Stimulated activated CD8-positive, alpha-beta memory T cell treated with anti-CD3 and anti-CD28 coated beads, Interleukin-4, amount 100 ng/mL, for 4 hours (primary cell): Measurements from ENCODE around the gene CCNQ.

Experiments
- DNase-seq, 2 donors: peaks; one replicate each; pipeline ENCODE4 v3.0.0-alpha.2; 2020; ENCODE audit warnings: low read depth in 2 of 2, low spot score in 1 of 2

The CCNQ gene

DNA sequence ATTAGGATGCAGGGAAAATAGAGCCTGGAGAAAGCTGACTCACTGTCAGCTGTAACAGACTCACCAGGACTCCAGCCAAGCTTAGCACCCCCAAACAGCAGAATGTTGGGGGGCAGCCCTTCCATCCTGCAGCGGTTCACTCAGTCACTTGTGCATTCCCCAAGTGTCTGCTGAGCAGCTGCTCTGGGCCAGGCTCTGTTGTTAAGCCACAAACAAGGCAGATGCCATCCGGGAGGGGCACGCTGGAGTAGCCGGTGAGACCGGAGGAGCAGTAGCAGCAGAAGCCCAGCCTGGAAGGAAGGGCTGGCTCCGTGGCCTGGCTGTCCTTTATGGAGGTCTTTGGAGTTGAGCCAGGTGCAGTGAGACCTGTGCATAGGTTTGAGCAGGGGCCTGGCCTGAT, 22.0 kb downstream of the CCNQ start:
- DNase-seq: no peak

DNA sequence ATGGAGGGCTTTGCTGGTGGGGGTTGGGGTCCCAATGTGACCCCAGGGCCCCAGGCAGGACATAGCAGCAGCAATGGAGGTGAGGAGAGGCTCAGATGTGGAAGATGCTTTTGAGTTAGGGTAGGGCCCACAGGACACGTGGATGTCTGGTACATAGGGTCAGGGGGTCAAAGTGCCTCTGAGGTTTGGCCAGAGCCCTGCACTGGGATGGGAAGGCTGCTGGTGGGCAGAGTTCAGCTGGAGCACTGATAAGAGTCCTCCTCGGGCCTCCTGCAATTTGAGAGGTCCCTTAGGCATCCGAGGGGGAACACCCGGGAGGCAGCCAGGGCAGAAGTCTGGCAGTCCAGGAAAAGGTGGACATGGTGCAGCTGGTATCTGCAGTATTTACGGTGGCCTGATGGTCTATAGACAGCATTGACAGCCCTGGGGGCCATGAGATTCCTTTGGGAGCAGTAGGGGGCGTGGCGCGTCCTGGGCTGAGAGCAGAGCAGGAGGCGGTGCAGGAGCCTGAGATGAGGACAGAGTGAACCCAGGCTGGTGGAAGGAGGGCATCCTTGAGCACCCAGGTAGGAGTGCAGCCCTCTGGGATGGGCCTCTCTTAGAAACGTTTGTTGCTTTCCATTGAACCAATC, 22.6 kb downstream of the CCNQ start:
- DNase-seq: no peak

DNA sequence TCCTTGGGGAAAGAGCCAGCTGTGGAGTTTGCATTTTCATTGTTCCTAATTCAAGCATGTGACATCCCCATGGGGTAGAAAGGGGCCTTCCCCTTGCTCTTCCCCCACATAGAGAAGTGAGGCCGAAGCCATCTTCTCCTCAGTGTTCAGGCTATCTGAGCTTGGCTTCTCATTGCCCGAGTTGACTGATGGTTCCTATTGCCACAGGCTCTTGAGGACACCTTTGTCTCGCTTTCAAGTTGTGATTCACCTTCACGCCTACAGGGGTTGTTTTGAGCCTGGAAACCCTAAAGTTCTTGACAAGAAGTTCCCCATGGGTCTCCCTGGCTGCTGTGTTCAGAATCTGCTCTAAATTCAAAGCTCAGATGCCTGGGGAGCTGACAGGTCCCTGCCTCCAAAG, 25.0 kb downstream of the CCNQ start:
- DNase-seq: no peak

DNA sequence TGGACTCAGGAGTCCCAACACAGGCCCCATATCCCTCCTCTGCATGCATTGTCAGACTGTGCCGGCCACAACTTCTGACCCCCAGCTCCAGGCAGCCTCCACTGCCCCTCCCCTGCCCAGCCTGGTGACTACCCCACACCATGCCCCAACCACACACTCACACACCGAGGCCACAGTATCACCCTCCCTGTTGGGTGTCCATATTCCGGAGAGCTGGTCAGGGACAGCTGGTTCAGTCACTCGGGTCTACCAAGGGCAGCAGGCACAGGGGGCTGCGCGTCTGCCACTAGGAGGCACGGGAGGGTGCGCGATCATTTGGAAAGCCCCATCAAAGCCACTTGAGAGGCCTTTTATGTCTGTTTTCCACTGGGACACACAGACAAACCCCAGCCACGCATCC, 26.3 kb downstream of the CCNQ start:
- no peak for DNase-seq

DNA sequence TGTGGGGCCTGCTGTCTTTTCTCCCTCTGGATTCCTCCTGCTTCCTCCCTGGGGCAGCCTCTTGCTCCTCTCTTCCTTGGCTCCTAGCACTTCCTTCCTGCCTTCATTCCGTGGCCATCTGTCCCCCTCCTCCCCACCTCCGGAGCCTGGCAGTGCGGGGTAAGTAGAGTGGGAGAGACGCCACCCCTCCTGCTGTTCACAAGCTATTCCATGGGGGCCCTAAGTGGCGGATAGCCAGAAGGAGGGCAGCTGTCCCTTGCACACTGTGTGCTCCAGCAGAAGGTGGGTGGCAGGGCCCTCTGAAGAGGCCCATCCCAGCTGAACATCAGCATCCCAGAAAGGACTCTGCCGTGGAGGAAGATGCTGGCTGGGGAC, 27.4 kb downstream of the CCNQ start:
- DNase-seq: no peak

DNA sequence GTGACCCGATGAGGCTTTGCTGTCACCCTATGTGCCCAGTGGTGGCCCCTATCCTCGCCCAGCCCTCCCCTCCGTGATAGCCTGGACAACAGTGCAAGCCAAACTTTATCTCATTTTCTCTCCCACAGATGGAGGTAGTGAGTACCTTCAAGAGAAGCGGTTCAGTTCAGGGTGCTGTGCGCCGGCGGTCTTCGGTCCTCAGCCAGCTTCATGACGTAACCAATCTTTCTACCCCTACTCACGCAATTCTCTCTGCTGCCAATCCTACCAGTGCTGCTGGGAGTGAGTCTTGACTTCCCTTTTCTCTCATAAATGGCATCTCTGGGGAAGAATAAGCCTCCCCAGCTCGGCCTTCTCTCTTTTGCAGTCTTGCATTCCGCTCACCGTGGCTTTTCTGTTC, 29.5 kb downstream of the CCNQ start:
- no peak for DNase-seq

DNA sequence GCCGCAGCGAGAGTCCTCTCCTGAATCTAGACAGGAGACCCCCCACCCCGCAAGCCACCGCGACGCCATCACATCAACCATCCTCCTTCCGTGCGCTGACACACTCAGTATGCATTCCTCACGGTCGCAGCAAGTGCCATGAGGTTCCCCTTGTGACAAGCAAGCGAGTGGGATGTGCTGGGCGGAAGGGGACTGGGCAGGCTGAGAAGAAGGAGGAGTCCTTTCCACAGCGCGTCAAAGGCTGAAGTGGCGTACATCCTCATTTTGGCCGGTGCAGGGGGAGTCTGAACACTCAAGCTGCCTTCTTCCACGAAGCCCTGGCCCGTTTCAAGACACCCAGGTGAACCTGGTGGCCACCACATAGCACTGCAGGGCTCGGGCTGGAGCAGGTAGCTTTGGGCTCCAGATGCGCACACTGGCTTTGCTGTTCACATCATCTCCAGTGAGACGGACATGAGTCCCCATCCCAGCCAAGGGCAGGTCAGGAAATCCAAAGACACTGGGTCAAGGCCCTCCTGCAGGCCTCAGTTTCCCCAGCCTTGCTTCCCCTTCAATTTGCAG, 30.4 kb downstream of the CCNQ start:
- no peak for DNase-seq

DNA sequence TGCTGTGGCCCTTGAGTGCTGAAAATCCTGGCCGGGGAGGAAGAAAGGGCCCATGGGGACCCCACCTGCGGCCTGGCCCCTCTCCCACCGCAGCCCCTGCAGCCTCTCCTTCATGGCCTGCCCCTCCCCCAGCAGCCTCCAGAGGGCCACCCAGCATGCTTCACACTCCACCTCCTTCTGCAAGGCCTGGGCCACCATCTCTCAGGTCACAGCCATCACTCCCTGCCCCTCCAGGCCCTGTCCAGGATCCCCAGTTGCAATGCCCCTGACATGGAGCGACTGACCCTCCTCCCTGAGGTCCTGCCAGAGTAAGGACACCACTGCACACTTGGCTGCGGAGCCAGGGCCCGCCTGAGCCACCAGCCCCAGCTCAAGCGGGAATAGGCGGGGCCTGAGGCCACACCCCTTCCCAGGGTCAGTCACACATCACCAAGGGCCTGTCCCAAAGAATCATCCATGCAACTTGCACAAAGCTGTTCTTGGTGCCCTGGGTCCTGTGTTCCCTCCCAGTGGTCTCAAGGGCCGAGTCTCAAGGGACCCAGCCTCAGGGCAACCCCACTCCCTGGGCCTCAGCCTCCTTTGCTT, 32.9 kb downstream of the CCNQ start:
- no peak for DNase-seq

DNA sequence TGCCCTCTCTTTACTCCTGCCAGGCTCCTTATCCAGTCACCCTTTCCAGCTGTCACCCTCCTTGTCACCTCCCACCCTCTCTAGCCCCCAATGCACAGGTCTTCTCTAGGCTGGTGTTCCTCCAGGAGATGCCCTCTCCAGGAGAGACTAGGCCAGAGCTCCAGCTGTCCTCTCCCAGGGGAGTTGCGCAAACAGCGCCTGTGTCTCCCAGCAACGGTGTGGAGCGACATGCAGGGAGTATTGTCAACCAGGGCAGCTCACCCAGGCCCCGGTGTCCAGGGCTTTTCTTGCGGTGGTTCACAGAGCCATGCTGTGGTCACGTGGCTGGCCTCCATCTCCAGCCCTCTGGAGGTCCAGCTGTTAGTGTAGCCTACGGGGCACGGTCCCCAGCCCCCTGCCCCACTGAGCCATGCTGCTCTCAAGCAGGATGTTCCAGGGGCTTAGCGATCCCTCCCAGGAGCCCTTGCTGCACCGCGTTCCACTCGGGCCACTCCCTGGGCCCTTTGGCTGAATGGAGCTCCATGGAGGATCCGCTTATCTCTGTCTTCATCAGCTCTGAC, 34.8 kb downstream of the CCNQ start:
- DNase-seq: no peak

DNA sequence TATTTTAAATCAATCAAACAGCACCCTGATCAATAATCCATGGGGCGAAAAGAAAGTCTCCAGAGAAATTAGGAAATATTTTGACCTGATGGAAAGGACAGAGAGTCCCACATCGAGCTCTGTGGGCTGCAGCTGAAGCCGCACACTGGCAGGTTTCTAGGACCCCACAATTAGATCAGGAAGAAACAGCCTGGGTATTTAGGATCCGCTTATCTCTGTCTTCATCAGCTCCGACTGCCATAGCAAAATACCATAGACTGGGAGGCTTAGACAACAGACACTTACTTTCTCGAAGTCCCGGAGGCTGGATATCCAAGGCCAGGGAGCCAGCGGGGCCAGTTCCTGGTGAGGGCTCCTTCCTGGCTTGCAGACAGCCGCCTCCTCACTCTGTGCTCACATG, 36.4 kb downstream of the CCNQ start:
- no peak for DNase-seq

DNA sequence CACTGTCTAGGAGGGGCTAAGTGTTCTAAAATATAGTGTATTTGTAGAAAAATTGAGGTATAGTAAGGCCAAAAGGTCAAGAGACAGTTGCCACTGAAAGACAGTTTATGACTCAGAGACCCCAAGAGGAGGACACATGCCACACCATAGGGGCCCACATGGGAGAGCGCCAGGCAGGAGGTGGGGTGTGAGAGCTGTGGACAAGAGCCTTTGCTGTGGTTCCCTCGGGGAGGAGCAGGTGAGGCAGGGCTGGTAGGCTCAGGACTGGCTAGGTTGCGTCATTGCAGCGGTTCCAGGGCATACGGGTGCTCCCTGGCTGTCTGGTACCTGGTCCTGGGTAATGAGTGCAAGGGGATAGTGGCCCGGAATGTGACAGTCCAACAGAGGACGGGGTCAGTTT, 37.6 kb downstream of the CCNQ start:
- DNase-seq: no peak

DNA sequence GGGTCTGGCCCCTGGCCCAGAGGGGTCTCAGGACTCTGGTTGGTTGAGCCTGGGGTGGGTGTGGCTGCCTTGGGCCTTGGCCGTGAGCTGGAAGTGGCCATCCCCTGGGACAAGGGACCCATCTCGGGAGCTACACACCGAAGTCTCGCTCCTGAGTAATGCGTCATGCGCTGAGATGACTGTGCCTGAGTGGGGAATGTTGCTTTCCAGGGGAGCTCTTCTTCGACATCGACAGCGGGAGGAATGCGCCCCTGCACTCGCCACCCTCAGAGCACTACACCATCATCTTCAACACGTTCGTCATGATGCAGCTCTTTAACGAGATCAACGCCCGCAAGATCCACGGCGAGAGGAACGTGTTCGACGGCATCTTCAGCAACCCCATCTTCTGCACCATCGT, 38.5 kb downstream of the CCNQ start:
- DNase-seq: no peak

DNA sequence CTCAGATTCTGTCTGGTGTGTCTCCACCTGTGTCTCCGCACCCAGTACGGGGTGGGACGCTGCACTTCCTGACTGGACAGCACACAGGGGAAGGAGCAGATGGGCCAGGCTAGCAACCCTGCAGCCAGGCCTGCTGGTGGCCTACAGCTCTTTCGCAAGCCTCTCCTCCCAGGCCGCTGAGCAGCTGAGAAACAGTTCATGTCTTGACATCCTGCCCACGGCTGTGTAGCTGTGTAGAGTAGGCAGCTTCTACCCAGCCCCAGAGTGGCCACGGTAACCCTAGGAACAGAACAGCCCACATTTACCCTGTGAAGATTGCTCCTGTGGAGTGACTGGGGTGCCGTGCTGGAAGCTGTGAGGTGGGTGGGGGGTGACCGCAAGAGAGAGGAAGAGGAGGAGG, 38.9 kb downstream of the CCNQ start:
- DNase-seq: no peak

DNA sequence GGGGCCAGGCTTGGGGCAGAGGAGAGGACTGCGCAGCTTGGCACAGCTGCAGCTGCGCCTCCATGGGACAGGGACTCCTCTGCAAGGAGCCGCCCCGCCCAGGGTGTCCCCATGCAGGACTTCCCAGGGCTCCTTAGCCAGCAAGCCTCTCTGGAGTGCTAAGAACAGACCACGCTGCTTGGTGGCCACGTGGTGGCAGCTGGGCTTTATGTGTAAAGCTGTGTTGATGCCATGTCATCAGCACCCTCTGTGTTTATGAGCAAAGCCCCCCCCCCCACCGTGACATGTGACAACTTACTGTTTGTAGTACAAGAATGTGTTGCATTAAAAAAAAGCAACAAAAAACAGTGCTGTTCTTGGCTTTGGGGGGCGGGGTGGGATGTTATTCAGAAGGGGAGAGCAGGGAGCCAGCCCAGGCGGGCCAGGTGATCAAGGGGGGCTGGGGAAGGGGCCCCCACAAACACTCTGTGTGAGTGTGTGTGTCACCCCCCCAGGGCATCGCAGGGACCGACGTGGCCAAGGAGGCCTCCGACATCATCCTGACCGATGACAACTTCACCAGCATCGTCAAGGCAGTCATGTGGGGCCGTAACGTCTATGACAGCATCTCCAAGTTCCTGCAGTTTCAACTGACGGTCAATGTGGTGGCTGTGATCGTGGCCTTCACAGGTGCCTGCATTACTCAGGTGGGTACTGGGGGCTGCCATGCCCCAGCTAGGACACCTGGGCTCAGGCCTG, 41.2 kb downstream of the CCNQ start:
- no peak for DNase-seq

DNA sequence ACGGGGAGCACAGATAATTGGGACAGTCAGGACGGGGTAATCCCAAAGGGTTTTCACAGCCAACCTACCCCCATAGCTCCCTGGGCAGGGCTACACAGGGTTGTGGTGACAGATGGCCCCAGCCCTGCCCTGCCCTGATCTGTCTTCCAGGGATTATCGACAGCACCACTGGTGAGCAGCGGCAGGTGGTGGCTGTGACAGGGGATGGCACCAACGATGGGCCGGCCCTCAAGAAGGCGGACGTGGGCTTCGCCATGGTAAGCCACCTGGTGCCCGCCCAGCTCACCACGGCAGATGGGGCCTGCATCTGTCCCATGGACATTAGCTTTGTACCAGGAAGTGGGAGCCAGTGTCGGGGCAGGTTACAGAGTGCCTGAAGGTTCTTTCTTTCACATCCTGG, 42.2 kb downstream of the CCNQ start:
- DNase-seq: no peak

DNA sequence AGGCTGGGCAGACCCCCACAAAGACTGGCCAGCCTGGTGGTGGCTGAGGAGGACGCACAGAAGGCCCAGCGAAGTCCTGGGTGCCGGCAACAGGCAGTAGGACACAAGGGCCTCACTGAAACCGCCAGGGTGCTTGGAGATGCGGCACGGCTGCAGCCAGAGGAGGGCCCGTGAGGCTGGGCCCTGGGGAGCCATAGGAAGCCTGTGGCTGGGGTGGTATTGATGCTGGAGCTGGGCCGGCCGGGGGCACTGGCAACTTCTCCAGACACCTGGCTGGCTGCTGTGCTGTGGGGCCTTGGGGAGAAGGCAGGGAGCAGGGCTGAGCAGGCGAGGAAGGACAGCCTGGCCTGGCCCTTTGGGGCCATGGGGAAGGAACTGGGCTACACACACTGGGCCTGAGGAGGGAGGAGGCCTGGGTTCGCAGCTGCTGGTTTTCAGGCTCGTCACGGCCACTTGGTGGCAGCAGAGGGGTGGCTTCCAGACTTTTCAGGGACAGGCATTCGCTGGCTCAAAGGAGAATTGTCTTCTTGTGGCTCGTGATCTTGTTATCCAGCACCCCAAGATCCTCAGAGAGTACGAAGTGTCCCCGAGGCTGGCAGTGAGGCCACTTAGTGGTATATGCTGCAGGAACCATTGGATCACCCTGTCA, 44.3 kb downstream of the CCNQ start:
- DNase-seq: peak in 1 of 2 donors; percentile 22

DNA sequence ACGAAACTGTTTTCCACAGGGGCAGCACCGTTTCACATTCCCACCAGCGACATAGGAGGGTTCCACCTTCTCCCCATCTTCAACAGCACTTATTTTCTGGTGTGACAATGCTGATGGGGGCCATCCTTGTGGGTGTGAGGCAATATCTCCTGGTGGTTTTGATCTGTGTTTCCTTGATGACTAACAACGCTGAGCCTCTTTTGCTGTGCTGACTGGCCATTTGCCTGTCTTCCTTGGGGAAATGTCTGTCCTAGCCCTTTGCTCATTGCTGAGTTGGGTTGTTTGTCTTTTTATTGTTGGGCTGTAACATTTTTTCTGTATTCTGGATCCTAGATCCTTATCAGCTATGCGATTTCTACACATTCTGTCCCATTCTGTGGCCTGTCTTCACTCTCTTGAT, 47.8 kb downstream of the CCNQ start:
- DNase-seq: no peak

DNA sequence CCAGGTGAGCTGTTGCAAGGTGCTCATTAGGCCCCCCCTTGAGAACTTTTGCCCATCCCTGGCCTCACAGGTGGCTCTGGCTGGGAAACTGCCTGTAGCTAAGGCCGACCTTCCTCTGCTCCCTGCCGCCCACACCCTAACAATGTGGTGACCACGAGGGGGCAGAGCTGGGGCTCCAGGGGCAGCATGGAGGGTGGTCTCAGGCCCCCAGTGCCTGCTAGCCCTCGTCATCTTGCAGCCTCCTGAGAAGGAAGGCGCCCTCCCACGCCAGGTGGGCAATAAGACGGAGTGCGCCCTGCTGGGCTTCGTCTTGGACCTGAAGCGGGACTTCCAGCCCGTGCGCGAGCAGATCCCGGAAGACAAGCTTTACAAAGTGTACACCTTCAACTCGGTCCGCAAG, 49.1 kb downstream of the CCNQ start:
- no peak for DNase-seq

DNA sequence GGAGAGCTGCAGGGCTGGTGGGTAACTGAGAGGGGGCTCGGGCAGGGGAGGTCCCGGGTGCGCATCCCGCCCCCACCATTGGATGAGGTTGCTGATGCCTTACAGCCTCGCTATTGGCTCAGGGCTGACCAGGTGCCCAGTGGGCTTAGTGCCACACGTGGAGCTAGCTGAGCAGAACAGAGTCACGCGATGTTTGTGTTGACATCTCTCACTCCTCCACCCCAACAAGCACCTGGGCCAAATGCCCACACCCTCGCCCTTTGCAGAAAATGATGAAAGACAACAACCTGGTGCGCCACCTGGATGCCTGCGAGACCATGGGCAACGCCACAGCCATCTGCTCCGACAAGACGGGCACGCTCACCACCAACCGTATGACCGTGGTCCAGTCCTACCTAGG, 49.7 kb downstream of the CCNQ start:
- no peak for DNase-seq

DNA sequence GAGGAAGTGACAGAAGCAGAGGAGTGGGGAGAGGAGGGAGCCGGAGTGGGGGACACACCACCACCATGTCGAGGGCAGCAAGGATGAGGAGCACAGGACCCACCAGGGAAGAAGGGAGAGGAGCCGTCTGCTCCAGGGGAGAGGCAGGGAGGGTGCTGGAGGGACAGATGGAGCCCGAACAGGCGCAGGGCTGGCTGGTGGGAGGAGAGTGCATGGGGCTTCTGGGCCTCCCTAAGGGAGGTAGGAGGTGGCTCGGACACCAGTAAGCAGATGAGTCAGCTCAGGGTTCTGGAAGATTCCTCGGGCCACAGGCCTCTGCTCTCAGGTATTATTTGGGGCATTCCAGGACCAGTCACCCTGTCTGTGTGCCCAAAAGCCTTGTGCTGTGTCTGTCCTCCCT, 51.7 kb downstream of the CCNQ start:
- DNase-seq: no peak

DNA sequence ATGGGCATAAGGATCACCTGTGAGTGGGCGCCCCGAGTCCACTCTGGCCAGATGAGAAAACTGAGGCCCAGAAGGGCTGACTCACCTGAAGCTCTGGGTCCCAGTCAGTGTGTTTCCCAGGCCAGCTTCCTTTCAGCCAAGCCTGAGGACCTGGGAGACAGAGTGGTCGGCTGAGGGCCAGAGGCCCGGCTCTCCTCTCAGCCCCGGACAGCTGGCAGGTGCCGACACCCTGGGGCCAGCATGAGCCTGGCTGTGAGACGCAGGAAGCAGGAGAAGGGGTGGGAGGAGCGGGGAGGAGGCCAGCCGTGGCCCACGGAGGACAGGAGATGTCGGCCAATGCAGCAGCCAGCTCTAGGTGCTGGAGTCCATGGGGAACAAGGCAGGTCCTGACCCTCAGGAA, 52.6 kb downstream of the CCNQ start:
- no peak for DNase-seq

DNA sequence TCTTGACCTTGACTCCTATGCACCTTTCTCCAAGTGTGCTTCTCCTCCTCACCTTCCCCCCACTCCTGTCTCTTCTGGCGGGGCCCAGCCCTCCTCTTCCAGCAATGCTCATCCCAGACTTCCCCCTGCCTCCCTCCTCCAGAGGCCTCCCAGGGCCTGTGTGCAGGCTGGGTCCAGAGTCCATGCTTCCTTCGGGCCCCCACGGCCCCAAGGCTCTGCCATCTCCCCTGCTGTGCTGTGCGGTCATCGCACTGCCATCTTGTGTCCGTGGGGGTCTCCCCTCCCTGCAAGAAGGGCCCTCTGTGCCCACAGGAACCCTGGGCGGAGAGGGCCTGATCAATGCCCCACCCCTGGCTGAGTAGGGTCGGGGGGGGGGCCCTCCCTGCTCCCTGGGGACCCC, 54.2 kb downstream of the CCNQ start:
- DNase-seq: no peak
